ENCODE data around the gene ZNF816.

GRCh38 chr19:53012006-53012405 lies 49.3 kb upstream of the ZNF816 start:
- TF ChIP-seq EZH2phosphoT487 (IDR thresholded peaks at IDR 0.05; ENCODE audit: low read length) (no peak), CTCF (IDR thresholded peaks at IDR 0.05; ENCODE audit: low read length) (no peak), EZH2 (optimal IDR thresholded peaks at IDR 0.05; ENCODE audit: low read depth, low read length) (no peak)
